ENCODE results near the gene MYLIP. TPM values are rescaled to one million over a fixed set of nuclear protein-coding genes. Genes with fewer than 3 reads are reported as not detected.

Gene MYLIP
- total and polyA plus RNA-seq, 12 donors = 7.5 to 49.2 (median 28.8) TPM

GRCh38 chr6:16092140-16092539 lies 36.7 kb upstream of the MYLIP start:
- intact Hi-C loops (cut with DNase I) = no loop called here
- Histone ChIP-seq H3K36me3 (replicated peaks in 1 of 2) (no peaks in the 10 kb centered on the region), H3K9me3 (replicated peaks in 1 of 3) (no peaks in the 10 kb centered on the region), H3K4me3 (no peak overlapping the region), H3K27ac (no peak overlapping the region), H3K4me1 (replicated peaks in 1 of 2) (no peaks in the 10 kb centered on the region), H3K27me3 (no peaks in the 10 kb centered on the region)
- WGBS, 4 donors = 68 to 77% (median 73%) methylated on average over 4 of the region's 4 CpGs
- TF ChIP-seq CTCF (IDR thresholded peaks at IDR 0.05) = no peak
- DNase-seq = no peak

DNA sequence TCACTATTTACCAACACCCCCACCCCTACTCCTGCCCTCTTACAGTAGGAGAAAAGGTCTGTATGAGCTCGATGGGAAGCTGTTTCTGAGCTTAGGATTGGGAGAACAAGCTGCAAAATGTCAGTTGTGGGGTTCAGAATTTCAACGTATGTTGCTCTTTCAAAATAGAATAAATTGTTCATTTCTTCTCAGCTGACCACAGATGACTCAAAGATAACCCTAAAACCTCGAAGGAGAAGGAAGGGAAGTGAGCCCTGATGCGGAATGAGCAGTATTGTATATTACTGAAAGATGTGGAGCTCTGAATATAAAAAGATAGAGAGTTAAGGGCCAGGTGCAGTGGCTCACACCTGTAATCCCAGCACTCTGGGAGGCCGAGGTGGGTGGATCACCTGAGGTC lies 35.9 kb upstream of the MYLIP start:
- intact Hi-C loops (cut with DNase I) = no loop called here
- H3K27me3 ChIP-seq = no peaks in the 10 kb centered on the region
- no peak for DNase-seq
- 72 to 82% (median 73%) methylated on average over 5 of the region's 5 CpGs for WGBS, 4 donors
- H3K4me3 ChIP-seq = no peak overlapping the region
- no peaks in the 10 kb centered on the region for H3K9me3 ChIP-seq (replicated peaks in 1 of 3)
- H3K27ac ChIP-seq = no peak overlapping the region
- no peak for TF ChIP-seq CTCF (IDR thresholded peaks at IDR 0.05)
- no peak for TF ChIP-seq POLR2A (IDR thresholded peaks at IDR 0.05)
- no peaks in the 10 kb centered on the region for H3K4me1 ChIP-seq (replicated peaks in 1 of 2)
- H3K36me3 ChIP-seq (replicated peaks in 1 of 2) = no peaks in the 10 kb centered on the region

DNA sequence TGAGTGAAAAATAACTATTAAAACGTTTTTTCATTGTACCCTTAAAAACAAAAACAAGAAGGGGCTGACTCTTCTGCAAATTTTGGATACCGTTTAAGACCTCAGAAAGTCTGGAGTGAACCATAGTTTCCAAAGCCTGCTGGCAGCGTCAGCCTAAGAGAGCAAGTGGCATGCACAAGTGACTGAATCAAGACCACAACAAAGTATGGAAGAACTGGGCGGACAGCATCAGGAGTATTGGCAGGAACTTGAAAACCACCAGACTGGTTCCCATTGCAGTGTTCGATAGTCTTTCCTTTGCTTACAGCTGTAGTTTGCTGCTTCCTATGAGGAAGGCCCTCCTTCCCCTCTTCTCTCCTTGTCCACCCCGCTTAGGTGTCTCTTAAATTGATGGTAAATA lies 33.7 kb upstream of the MYLIP start:
- Histone ChIP-seq H3K27me3 (no peaks in the 10 kb centered on the region), H3K27ac (no peak overlapping the region), H3K9me3 (replicated peaks in 1 of 3) (no peaks in the 10 kb centered on the region), H3K4me1 (replicated peaks in 1 of 2) (no peaks in the 10 kb centered on the region), H3K36me3 (replicated peaks in 1 of 2) (no peaks in the 10 kb centered on the region), H3K4me3 (no peak overlapping the region)
- WGBS, 4 donors = 73 to 86% (median 74%) methylated on average over 6 of the region's 6 CpGs
- no peak for DNase-seq
- TF ChIP-seq POLR2A (IDR thresholded peaks at IDR 0.05) (no peak), CTCF (IDR thresholded peaks at IDR 0.05) (no peak)
- intact Hi-C loops (cut with DNase I) = no loop called here

DNA sequence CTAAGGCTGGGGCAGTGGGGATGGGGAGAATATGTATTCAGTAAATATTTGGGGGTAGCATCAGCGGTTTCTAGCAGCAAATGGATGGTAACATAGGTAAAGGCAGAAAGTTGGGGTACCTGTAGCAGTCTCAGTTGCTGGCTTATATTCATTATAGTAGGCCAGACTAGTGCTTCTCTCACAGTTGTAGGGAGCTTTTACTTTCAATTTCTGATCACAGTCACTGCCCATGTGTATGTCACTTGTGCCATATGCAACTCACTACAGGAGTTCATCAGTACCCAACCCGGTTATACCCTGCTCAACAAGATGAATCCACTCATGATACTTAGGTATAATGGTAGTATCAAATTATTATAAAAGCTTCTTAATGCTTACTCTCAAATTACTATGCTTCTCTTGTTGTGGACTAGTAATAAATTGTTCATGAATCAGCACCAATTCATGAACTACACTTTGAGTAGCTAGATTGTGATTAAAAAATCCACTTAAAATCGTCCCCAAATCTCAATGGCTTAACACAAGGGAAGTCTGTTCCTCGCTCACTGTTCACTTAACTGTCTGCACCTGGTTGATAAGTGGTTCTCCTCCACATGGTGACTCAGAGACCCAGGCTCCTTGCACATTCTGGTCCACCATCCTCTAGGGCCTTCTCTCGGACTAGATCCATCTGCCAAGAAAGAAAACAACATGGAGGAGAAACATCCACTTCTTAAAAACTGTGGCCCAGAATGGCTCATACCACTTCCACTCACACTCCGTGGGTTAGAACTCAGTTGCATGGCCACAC lies 31.3 kb upstream of the MYLIP start:
- Histone ChIP-seq H3K27me3 (no peaks in the 10 kb centered on the region), H3K4me3 (no peak overlapping the region), H3K4me1 (replicated peaks in 1 of 2) (no peaks in the 10 kb centered on the region), H3K27ac (no peak overlapping the region), H3K36me3 (replicated peaks in 1 of 2) (no peaks in the 10 kb centered on the region), H3K9me3 (replicated peaks in 1 of 3) (no peaks in the 10 kb centered on the region)
- no peak for DNase-seq
- WGBS, 4 donors = 87 to 90% (median 90%) methylated on average over 6 of the region's 6 CpGs
- intact Hi-C loops (cut with DNase I) = no loop called here
- TF ChIP-seq CTCF (IDR thresholded peaks at IDR 0.05) = no peak
- TF ChIP-seq POLR2A (IDR thresholded peaks at IDR 0.05) = no peak
